Aorta (tissue), 5 donors: ENCODE data around the gene MESD. TPM values are rescaled to one million over a fixed set of nuclear protein-coding genes. Genes with fewer than 3 reads are reported as not detected.

Experiments
- ATAC-seq: fragments of 200-7000 bp; cut with Tn5 transposase; one replicate; pipeline ENCODE4 v1.9.1; 2022; ENCODE audit warnings: moderate library complexity; ENCODE audit not compliant: low FRiP score
- DNase-seq, 2 donors: peaks; one replicate each; pipeline ENCODE4 v3.0.0-alpha.2; 2020
- H3K27ac ChIP-seq, 2 donors: one replicate each; pipeline ENCODE4 v1.5.1; 2013; ENCODE audit warnings: low read length in 2 of 2, mild to moderate bottlenecking in 2 of 2, moderate library complexity in 2 of 2, control low read depth in 1 of 2, inconsistent platforms in 1 of 2, low read depth in 1 of 2
- H3K27me3 ChIP-seq, 2 donors: one replicate each; pipeline ENCODE4 v1.6.1; 2013; ENCODE audit warnings: control low read depth in 1 of 2, low read length in 1 of 2, mild to moderate bottlenecking in 1 of 2, moderate library complexity in 1 of 2; ENCODE audit not compliant: insufficient read depth in 2 of 2, control insufficient read depth in 1 of 2
- H3K36me3 ChIP-seq, 2 donors: one replicate each; pipeline ENCODE4 v1.6.1; 2013; ENCODE audit warnings: control low read depth in 1 of 2, low read length in 1 of 2, mild to moderate bottlenecking in 1 of 2; ENCODE audit not compliant: insufficient read depth in 2 of 2, control insufficient read depth in 1 of 2
- H3K4me1 ChIP-seq, 2 donors: one replicate each; pipeline ENCODE4 v1.6.1; 2013; ENCODE audit warnings: low read length in 2 of 2, control low read depth in 1 of 2, mild to moderate bottlenecking in 1 of 2, moderate library complexity in 1 of 2; ENCODE audit not compliant: insufficient read depth in 2 of 2, control insufficient read depth in 1 of 2
- H3K4me3 ChIP-seq, 2 donors: one replicate each; pipeline ENCODE4 v1.5.1; 2013; ENCODE audit warnings: low read length in 2 of 2, control low read depth in 1 of 2, mild to moderate bottlenecking in 1 of 2
- H3K9me3 ChIP-seq: one replicate; pipeline ENCODE4 v1.6.1; 2013; ENCODE audit warnings: mild to moderate bottlenecking, low read length; ENCODE audit not compliant: control insufficient read depth
- WGBS, 2 donors: extraction: QIAGEN DNeasy Blood & Tissue Kit; methylation state at CpG; one replicate each; pipeline ENCODE4 v1.1.7; 2013; 5-methylcytosine and 5-hydroxymethylcytosine counted together
- intact Hi-C, 2 donors: fragments of 100-400 bp; cut with DNase I; formaldehyde crosslinking; loops; one replicate each; pipeline versions ENCODE4 v1.14.2 to v1.15.0; 2022
- polyA plus RNA-seq, 2 donors: library from polyadenylated mRNA; stranded (reverse); fragments of 200-250 nt; gene quantifications; one replicate each; pipeline ENCODE4 v1.2.3, GENCODE V29; 2013
- total RNA-seq, 2 donors: library from RNA; stranded (reverse); fragmentation: NEBNext Ultra II Directional; extraction: Animal tissue kit (Norgen Biotek cat#: 25700); gene quantifications; one replicate each; pipeline ENCODE4 v1.2.1, GENCODE V29; 2021
- donor health status: healthy with polysubstance abuse.
- donor health status: Bipolar disorder and iron deficiency.
- donor health status: DM: no; HTN: no; CAD: no.
- donor health status: DM: no; HTN: no; CAD: no.
- donor health status: DM: yes; HTN: yes; CAD: no.

Gene MESD
- total and polyA plus RNA-seq, 4 donors = 11.2 to 31.0 (median 20.1) TPM

- no peaks in the 10 kb centered on the region for H3K9me3 ChIP-seq
- no peak for ATAC-seq
- 90 to 96% methylated on average over 3 of the region's 3 CpGs for WGBS, 2 donors
- H3K27me3 ChIP-seq = no peaks in the 10 kb centered on the region
- intact Hi-C loops = no loop called here
- H3K4me3 ChIP-seq = no peak overlapping the region
- DNase-seq = no peak
- no peaks in the 10 kb centered on the region for H3K4me1 ChIP-seq
- H3K36me3 ChIP-seq = peaks cover 0 to 13% of the 10 kb centered on the region in 2 donors
- no peak overlapping the region for H3K27ac ChIP-seq
Measured at GRCh38 chr15:80944818-80945217, 44.8 kb downstream of the MESD start.

DNA sequence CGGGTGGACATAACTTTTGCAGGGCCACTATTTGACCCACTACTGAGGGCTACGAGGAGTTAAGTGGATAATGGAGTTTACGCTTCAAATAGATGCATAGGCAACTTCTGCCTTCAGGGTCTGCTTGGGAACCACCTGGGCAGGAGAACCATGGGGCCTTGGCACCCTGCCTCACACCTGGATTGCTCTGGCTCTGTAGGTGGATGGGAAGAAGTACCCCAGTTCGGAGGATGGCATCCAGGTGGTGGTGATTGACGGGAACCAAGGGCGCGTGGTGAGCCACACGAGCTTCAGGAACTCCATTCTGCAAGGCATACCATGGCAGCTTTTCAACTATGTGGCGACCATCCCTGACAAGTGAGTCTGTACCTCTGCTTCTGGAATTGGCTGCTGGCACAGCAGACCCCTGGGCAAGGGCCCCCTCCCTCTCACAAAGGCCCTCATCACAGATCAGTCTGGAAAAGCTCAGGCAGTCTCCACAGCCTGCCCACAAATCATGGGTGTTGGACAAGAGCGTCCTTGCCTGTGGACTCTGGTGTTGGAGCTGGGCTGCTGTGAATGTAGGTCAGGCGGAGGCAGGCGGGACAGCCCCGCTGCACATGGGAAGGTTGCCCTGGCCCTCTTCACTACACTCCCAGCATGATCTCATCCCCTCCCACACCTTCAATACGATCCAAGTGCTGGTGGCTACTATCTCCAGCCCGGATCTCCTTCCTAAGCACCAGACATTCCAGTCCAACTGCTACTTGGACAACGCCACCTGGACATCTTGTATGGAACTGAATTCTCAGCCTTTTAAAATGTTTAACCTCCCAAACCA, 46.7 kb downstream of the MESD start:
- Histone ChIP-seq H3K27me3 (no peaks in the 10 kb centered on the region), H3K4me3 (no peak overlapping the region), H3K4me1 (no peaks in the 10 kb centered on the region), H3K9me3 (no peaks in the 10 kb centered on the region), H3K27ac (no peak overlapping the region), H3K36me3 (peaks cover 0 to 6% of the 10 kb centered on the region in 2 donors)
- intact Hi-C loops = no loop called here
- DNase-seq (peak in 1 of 2 donors; percentile 61), ATAC-seq (peak; percentile 47)
- WGBS, 2 donors = 83 to 85% methylated on average over 16 of the region's 16 CpGs

GRCh38 chr15:80942266-80942665, 47.4 kb downstream of the MESD start:
- WGBS, 2 donors = 79 to 83% methylated on average over 7 of the region's 7 CpGs
- H3K9me3 ChIP-seq = no peaks in the 10 kb centered on the region
- DNase-seq (no peak), ATAC-seq (no peak)
- H3K36me3 ChIP-seq = peaks cover 0 to 4% of the 10 kb centered on the region in 2 donors
- intact Hi-C loops = no loop called here
- no peak overlapping the region for H3K27ac ChIP-seq
- H3K27me3 ChIP-seq = no peaks in the 10 kb centered on the region
- no peak overlapping the region for H3K4me3 ChIP-seq
- no peaks in the 10 kb centered on the region for H3K4me1 ChIP-seq

DNA sequence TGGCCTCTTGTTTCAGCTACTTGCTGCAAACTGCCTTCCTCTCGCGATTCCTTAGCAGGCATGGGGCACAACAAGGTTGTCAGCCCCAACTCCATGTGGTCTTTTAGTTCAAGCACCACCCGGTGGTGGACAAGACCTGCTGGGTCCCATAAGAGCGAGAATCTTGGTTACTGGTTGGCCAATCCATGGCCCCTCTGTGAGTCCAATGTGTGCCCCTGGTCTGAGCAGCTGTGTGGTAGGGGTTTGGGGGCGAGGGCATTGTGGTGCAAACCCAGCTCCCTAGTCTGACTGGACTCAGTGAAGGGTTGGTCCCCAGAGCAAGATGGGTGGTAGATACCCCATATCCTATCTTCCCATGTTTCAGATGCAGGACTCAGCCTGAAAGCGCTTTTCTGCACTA, 48.8 kb downstream of the MESD start:
- H3K27me3 ChIP-seq = no peaks in the 10 kb centered on the region
- intact Hi-C loops = no loop called here
- DNase-seq (no peak), ATAC-seq (no peak)
- H3K4me1 ChIP-seq = no peaks in the 10 kb centered on the region
- H3K36me3 ChIP-seq = no peaks in the 10 kb centered on the region
- no peaks in the 10 kb centered on the region for H3K9me3 ChIP-seq
- no peak overlapping the region for H3K4me3 ChIP-seq
- 89 to 94% methylated on average over 6 of the region's 6 CpGs for WGBS, 2 donors
- no peak overlapping the region for H3K27ac ChIP-seq

DNA sequence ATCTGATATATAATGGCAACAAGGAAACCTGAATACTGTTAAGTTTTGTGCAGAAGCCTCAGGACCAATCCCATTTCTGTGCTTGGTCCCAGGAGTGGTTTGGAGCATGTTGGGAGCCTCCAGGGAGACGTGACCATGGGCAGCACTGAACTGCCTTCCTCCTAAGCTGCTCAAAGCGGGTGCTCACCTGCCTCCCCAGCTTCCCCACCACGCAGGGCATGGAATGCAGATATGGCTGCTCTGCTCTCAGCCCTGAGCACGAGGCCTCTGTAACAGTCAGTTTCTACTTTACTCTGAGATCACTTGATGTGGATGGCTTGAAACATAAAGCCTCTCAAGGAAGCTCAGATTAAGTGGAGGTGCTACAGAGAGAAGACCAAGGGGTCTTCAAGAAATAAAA, 49.3 kb downstream of the MESD start:
- H3K36me3 ChIP-seq = no peaks in the 10 kb centered on the region
- 92% methylated on average over 4 of the region's 4 CpGs for WGBS, 2 donors
- DNase-seq = no peak
- H3K4me1 ChIP-seq = no peaks in the 10 kb centered on the region
- ATAC-seq = no peak
- intact Hi-C loops = no loop called here
- H3K9me3 ChIP-seq = no peaks in the 10 kb centered on the region
- no peak overlapping the region for H3K4me3 ChIP-seq
- H3K27me3 ChIP-seq = no peaks in the 10 kb centered on the region
- H3K27ac ChIP-seq = no peak overlapping the region

DNA sequence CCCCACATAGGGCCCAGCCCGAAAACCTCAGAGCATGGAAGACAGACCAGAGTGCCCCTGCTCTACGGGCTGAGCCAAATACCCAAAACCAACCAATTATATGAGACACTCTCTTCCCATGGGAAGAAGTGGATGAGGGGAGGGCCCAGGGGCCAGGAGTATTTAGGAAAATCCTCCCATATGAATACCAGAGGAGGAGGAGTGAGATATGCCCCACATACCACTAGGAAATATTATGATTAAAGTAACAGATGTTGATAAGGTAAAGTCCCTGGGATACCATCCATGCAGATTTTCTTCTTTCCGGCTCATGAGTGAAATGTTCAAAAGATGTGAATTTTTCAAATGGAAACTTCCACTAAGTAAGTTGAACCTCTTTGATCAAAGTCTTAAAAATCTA, 50.4 kb downstream of the MESD start:
- no peak overlapping the region for H3K4me3 ChIP-seq
- no peaks in the 10 kb centered on the region for H3K36me3 ChIP-seq
- no peak overlapping the region for H3K27ac ChIP-seq
- no peaks in the 10 kb centered on the region for H3K4me1 ChIP-seq
- 93 to 99% methylated on average over 3 of the region's 3 CpGs for WGBS, 2 donors
- intact Hi-C loops = no loop called here
- H3K27me3 ChIP-seq = no peaks in the 10 kb centered on the region
- no peak for DNase-seq
- ATAC-seq = no peak
- H3K9me3 ChIP-seq = no peaks in the 10 kb centered on the region

- H3K36me3 ChIP-seq = no peaks in the 10 kb centered on the region
- intact Hi-C loops = no loop called here
- no peak for DNase-seq
- H3K9me3 ChIP-seq = no peaks in the 10 kb centered on the region
- ATAC-seq = no peak
- no peaks in the 10 kb centered on the region for H3K27me3 ChIP-seq
- no peaks in the 10 kb centered on the region for H3K4me1 ChIP-seq
- no peak overlapping the region for H3K4me3 ChIP-seq
- 95 to 96% methylated on average over 12 of the region's 12 CpGs for WGBS, 2 donors
- H3K27ac ChIP-seq = no peak overlapping the region
Measured at GRCh38 chr15:80937718-80938117, 51.9 kb downstream of the MESD start.

GRCh38 chr15:80936288-80937078, 53.1 kb downstream of the MESD start:
- 94 to 96% methylated on average over 16 of the region's 16 CpGs for WGBS, 2 donors
- H3K4me3 ChIP-seq = no peak overlapping the region
- intact Hi-C loops = no loop called here
- H3K36me3 ChIP-seq = no peaks in the 10 kb centered on the region
- no peak for ATAC-seq
- no peaks in the 10 kb centered on the region for H3K9me3 ChIP-seq
- no peaks in the 10 kb centered on the region for H3K4me1 ChIP-seq
- no peak overlapping the region for H3K27ac ChIP-seq
- no peak for DNase-seq
- no peaks in the 10 kb centered on the region for H3K27me3 ChIP-seq
